NCI-H2171 treated with DMSO at 0.1 percent for 48 hours (cell line): ENCODE data around the gene CNST.
A peak's percentile ranks its signal among the peaks of the same experiment; 100 is the strongest.
"Not testable (repeated sequence)": the region's sequence is repeated elsewhere in the genome, so short reads cannot be mapped to it uniquely, and the experiment has no call there.

Experiments
- DNase-seq: peaks from one replicate; lab custom pipeline; 2025; lab: John Stamatoyannopoulos, UW

CNST gene

DNA sequence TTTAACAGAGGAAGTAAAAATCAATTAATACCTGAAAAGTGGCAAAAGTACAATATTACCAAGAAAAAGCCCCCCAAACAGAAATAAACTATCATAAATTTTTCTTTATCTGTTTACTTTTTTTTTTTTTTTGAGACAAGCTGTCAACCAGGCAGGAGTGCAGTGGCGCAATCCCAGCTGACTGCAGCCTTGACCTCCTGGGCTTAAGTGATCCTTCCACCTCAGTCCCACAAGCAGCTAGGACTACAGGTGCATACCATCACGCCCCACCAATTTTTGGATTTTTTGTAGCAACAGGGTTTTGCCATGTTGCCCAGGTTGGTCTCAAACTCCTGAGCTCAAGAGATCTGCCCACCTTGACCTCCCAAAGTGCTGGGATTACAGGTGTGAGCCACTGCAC, 8.2 kb upstream of the CNST start:
- no peak for DNase-seq

DNA sequence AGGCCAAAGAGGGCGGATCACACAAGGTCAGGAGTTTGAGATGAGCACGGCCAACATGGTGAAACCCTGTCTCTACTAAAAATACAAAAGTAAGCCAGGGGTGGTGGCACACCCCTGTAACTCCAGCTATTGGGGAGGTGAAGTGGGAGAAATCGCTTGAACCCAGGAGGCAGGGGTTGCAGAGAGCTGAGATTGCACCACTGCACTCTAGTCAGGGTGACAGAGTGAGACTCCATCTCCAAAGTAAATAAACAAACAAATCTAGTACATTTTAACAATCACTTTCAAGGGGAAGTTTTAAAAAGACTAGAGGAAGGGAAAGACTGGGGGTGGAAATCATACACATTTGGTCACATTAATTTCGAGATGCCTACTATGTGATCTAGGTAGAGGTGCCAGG, 6.9 kb upstream of the CNST start:
- DNase-seq, result no peak

DNA sequence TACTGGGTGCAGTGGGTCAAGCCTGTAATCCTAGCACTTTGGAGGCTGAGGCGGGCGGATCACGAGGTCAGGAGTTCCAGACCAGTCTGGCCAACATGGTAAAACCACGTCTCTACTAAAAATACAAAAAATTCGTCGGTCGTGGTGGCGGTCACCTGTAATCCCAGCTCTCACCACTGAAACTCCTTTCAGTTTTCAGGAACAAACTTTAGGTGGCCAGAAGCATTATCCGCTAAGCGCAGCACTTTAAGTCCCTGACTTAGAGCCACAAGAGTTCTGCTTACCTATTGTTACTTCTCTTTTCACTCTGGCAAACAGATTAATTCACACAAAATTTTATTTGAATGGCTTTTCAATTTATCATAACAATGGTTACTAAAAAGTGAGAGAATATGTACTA, 5.4 kb upstream of the CNST start:
- DNase-seq, result not testable (repeated sequence)

DNA sequence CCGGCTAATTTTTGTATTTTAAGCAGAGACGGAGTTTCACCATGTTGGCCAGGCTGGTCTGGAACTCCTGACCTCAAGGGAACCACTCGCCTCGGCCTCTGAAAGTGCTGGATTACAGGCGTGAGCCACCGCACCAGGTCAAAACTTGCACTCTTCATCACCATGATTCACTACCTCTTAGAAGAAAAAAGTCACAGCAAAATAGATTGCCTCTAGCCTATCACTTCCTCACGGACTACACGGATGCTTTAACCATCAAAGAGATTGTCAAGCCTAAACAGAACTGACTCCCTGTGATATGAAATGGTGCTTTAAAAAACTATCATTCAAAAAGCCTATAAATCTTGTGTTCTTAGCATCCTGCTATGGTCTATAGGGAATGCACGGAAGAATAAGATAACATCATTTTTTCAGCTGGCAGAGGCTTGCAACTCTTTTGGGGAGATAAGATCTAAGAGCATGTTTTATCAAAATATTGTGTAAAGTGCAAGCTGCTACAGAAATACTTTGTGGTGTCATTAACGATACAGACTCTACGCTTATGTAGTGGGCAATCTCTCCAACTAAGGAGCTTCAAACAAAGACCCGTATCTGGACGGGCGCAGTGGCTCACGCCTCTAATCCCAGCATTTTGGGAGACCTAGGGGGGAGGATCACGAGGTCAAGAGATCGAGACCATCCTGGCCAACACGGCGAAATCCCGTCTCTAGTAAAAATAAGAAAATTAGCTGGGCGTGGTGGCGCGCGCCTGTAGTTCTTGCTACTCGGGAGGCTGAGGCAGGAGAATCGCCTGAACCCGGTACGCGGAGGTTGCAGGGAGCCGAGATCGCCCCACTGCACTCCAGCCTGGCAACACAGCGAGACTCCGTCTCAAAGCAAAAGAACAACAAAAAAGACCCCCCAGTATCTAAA, 1.2 kb upstream of the CNST start:
- no peak for DNase-seq

DNA sequence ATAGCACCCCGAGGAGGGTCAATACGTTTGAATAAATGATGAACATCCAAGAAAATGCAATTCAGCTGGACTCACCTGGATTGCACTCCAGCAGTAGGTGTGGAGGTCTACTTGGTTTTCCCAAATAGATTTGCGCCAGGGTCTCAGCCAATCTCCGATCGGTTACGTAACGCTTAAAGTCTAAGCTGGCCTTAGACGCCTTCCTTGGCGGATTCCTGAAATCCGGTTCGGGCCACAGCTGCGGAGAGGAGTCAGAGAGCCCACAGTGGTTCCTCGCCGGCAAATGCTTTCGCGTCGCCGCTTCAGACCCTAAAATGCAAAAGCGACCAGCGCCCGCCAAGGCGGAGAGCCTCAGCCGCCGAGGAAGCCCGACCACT, 517 bp upstream of the CNST start:
- peak; percentile 60 for DNase-seq

DNA sequence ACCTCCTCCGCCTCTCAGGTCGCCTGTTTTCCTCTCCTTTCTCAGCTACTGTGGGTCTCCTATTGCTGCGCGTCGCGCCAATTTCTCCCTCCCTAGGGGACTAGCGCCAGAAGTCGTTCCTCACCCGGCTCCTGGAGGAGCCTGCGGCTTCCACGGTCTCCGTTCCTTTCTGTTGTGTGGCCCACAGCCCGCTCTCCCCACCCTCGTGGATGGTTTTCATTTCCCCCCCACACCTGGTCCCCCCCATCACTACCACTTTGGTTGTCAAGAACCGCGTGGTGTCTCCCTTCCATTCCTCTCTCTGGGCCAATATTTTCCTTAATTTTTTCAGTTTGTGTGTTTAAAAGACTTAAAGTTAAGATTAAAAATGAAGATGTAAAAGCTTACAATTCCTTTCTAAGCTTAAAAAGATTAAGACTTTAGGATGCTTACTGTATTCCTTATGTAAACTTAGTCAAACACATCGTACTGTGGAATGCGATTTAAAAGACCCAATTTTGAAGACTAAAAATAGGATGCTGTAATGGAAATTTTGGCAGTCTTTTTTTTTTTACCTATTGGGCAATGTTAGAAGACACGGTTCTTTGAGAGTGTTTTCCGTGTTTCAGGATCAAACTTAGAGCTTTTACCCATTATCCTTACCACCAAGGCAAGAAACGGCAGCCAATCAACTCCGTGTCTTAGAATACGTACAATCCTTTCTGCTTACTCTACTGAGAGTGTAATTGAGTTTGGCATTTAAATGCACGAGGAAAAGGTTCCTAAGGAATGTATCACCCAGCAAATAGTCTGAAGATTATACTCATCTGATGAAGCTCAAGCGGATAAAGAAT, 773 bp downstream of the CNST start:
- peak; percentile 85 for DNase-seq

DNA sequence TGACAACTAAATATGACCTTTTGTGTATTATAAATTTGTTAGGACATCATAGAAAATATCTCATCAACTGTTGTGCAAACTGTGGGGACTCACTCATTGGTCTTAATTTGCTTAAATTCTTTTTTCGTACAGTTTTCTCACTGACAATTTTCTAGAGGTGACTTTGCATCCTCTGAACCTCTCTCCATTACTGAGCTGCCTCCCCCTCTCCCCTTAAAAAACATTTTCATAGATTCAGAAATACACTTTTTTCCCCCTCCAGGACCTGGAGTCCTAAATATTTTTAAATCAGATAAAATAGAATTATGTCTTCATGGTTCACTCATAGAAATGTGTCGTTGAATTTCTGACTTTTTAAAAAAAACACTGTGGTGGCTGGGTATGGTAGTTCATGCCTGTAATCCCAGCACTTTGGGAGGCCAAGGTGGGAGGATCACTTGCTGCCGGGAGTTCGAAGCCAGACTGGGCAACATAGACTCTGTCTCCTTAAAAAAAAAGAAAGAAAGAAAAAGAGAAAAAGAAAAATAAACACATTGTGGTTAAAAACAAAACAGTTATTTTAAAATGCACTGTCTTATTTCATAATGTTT, 1.5 kb downstream of the CNST start:
- no peak for DNase-seq

DNA sequence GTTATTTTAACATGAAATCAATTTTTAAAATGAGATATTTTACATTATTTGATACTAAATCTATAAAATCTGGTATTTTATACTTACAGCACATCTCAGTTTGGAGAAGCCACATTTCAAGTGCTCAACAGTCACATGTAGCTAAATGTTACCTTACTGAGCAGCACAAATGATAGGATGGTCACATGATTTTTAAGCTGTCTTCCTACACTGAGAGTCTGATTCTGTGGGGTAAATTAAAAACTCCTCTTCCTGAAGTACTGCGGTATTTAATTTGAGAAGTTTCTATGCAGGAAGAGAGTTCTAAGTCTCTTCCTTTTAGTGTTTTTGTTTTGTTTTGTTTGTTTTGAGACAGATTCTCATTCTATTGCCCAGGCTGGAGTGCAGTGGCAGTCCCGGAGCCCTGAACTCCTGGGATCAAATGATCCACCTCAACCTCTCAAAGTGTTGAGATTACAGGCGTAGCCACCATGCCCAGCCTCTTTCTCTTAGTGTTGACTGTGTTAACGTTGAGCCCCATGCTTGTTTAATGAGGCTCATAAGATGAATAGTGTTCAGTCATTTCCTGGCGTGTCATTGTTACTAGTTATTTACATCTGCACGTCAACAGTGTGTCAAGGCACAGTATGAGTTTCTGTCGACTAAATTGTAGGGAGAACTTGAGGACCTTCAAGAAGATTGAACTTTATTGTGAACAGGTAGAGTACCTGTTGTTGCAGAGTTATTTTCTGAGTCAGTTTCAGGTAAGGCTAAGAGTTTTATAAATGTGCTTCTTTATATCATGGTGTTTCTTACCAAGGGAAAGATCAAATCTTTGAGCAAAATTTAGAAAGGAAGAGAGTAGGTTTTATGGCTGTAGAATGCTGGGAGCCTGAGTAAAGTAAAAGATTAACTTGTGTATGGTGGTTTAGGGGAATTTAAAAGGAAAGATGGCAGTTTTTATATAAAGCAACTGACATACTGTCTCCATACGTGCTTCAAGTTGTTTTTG, 3.3 kb downstream of the CNST start:
- DNase-seq, result no peak

DNA sequence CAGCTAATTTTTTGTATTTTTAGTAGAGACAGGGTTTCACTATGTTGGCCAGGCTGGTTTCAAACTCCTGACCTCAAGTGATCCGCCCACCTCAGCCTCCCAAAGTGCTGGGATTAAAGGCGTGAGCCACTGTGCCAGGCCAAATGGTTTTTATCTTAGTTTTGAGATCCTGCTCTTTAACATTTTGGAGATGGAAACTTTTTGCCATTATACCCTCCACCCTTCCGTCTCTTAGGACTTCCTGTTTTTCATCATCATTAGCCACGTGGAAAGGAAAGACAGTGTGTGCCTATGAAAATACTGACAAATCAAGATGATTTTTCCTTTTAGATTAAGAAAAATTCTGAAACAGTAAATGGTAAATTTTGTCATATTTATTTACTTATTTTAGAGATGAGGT, 5.1 kb downstream of the CNST start:
- not testable (repeated sequence) for DNase-seq

DNA sequence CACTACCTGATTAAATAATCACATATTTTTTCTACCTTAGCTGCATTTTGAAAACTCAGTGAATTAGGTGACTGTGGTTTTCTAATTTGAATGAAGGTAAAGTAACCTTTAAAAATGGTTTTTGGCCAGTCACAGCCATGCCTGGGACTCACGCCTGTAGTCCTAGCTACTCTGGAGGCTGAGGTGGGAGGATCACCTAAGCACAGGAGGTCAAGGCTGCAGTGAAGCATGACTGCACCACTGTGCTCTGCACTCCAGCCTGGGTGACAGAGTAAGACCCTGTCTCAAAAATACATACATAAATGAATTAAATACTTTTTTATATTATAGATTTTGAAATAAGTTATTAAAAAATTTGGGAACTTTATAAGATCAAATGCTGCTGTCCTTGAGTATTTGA, 5.7 kb downstream of the CNST start:
- DNase-seq, result no peak

DNA sequence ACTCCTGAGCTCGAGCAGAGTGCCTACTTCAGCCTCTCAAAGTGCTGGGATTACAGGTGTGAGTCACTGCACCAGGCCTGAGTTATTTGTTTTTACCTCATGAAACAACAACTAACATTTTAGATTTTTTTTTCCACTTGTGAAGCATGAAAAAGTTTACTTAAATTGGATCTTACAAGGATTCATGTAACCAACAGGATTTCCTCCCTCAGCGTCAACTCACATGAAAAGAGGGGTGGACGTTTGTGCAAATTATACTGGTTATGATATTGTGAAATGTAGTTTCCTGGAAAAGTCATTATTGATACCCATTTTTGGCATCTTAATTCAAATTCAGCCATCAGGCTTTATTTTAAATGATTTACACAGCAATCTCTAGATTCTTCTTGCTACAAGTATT, 6.5 kb downstream of the CNST start:
- no peak for DNase-seq

DNA sequence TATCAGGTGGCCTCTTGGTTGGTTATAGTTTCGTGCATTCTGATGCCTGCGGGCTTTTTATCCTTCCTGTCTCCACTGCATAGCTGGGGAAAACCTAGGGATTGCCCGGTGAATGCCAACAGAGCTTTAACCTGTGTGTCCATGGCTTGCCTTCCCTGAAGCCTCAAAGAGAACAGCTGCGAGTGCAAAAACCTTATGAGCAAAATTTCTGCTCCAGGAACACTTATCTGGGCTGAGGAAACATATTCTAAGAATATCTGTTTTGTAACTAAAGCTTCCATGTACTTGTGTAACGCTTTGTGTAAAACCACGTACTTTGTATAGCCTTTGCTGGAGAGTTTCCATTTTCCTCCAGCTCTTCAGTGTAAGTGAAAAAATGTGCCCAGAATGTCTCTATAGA, 7.2 kb downstream of the CNST start:
- no peak for DNase-seq

DNA sequence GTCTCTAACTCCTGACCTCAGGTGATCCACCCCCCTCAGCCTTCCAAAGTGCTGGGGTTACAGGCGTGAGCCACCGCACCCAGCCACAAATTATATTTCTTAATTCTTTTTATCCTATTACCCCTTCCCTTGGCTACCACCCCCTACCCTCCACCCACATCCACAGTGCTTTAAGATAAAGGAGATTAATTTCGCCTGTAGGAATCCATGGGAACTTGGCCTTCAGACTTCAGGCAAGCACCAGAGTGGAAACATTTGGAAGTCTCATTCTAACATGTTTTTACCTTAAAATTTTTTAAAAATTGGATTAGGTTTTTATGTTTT, 10.4 kb downstream of the CNST start:
- DNase-seq, result no peak

DNA sequence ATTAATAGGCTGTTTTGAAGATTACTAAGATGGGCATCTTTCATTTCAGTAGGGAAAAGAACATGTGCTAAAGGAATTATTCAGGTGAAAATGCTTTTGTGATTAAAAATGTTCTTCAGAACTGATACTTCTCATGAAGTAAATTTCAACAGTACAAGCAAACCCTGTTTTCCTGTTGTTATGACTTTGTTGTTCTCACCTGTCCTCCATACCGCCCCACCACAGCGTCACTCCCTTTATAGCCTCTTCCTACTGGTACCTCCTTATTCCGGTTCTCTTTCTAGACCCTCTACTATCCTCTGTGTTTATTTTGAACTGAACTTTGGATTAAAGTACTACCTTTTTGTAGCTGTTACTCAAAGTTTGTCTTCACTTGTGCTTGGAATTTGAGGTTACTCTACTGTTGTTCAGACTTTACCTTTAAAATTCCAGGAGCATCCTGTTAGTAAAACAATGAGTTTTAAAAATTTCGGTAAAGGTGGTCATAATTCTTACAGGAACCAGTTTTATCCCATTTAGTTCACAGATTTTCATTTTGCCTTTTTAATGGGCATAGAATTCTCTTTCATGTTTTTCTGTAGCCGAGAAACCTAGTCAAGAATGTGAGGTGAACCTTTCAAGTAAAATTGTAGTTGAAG, 10.9 kb downstream of the CNST start:
- DNase-seq, result no peak

DNA sequence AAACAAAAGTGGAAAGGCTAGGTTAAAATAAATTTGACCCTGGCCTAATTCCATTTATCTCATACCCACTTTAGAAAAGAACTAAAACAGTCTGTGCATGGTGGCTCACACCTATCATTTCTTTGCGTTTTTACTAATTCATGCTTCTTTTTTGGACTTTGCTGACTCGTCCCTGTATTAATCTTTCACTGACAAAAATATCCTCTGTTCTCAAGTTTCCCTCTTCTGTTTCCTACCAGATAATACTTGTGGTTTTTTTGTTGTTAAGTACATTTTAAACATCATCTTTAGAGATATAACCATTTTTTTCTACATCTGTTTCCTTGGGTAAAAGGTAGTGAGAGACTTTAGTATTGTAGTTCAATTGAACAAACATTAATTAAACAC, 11.5 kb downstream of the CNST start:
- DNase-seq, result no peak

DNA sequence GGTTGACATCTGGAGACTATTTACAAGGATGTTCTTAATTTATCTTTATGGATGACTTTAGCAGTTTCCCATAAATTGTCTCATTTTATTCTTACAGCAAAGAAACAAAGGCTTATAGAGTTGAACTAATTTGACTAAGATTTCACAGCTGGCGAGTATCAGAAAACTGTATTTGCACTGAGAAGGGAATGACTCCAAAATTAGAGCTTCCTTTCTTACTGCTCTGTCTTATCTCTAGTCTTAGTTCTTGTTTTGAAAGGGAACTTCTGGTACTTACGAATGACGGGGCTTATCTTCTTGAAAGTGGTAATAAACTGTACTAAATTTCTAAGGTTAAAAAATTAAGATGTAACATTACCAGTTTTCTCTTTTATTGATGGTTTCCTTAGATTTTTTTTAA, 13.6 kb downstream of the CNST start:
- DNase-seq, result no peak

DNA sequence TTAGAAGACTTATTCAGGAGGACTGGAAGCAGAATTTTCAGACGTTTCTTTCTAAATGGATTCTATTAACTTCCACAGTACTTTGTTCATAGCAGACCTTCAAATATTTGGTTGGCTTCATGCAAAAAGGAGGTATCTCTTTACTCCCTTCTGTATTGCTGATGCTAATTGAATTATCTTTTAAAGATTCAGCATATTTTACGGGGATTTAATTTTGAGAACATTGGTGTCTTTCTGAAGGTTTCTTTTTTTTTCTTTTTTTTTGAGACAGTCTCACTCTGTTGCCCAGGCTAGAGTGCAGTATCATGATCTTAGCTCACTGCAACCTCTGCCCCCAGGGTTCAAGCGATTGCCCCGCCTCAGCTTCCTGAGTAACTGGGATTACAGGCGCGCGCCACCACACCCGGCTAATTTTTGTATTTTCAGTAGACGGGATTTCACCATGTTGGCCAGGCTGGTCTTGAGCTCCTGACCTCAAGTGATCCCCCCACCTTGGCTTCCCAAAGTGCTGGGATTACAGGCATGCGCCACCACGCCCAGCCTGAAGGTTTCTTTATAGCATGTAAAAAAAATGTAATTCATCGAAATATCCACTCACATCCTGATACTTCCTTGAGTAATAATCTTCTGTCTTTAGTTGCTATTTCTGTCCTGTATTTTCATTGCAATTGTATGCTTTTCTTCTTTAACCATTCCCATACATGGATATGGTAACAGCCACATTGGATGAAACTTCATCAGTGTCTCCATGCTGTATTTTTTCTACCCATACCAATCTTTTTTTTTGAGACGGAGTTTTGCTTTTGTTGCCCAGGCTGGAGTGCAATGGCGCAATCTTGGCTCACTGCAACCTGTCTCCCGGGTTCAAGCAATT, 14.5 kb downstream of the CNST start:
- no peak for DNase-seq

DNA sequence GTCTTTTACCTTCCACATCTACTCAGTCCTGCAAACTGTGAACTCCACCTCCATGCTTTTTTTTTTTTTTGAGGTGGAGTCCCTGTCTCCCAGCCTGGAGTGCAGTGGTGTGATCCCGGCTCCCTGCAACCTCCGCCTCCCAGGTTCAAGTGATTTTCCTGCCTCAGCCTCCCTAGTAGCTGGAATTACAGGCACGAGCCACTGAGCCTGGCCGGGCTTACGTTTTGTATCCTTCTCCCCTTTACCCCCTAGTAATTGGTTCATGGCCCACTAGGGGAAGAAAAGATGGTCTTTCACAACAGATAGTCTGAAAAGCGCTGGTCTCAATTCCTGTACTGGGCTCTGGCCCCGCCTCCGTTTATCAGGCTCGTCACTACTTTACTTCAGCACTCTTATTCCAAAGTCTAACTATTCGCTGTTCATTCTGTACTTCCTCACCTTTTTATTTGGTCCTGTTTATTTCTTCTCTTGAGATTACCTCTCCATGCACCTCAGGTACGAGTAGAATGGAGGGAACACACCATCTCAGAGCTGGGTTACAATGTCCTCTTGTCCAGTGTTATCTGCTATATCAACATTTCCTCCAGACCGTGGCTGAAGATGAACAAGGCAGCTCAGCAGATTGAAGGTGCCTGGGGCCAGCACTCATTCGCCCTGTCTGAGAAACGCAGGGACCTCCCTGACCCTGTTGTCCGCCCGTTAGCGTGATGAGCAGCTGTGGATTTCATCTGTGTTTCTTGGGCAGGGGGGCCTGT, 16.2 kb downstream of the CNST start:
- no peak for DNase-seq

DNA sequence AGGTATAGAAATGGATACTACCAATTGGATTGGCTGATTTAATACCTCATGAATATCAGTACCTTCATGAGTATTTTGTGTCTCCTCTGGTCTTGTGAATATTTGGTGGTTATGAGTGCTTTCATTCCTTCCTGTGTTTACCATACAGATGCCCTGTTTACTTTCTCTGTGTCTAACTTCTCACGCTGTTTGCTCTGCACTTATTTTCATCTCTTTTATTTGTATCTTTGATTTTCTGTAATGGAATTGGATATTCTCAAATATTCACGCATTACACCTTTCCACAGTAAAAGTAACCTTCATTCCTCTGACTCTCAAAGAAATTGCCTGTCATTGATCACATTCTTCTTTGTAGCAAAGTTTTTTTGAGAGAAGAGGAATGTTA, 16.8 kb downstream of the CNST start:
- DNase-seq, result no peak
